Purkinje cell (primary cell): Measurements from ENCODE around the gene GARIN5A. TPM values are rescaled to one million over a fixed set of nuclear protein-coding genes. Genes with fewer than 3 reads are reported as not detected.

Experiments
- polyA plus RNA-seq: library from polyadenylated mRNA; unstranded; fragments of >200 nt; fragmentation: Nextera tagmentation; gene quantifications from 2 replicates; pipeline ENCODE4 v1.2.1, GENCODE V29; 2014

GARIN5A gene
- 9.0 and 14.5 TPM in 2 replicates for polyA plus RNA-seq

GRCh38 chr19:50476224-50476906 is at the start of gene GARIN5A, which contains the start of gene EMC10:
GARIN5A (minus strand) TSS chr19:50476848; CDS start chr19:50476388, 460 bp downstream.
EMC10 (plus strand) TSS chr19:50476507; CDS start chr19:50476545, 38 bp downstream.

GRCh38 chr19:50513746-50514345 is 37.2 kb upstream of the GARIN5A start, which contains the start of gene ASPDH:
ASPDH (minus strand) TSS chr19:50513913; CDS start chr19:50513823, 90 bp downstream.

GRCh38 chr19:50511069-50511822 is 34.6 kb upstream of the GARIN5A start, which contains the start of gene JOSD2:
JOSD2 (minus strand) TSS chr19:50511191; CDS start chr19:50510431, 760 bp downstream.

GRCh38 chr19:50432221-50433028 is 44.2 kb downstream of the GARIN5A start, which contains the start of gene MYBPC2:
MYBPC2 (plus strand) TSS chr19:50432892; CDS start chr19:50432954, 62 bp downstream.

GRCh38 chr19:50418176-50419021 is 58.2 kb downstream of the GARIN5A start, which contains the start of gene SPIB:
SPIB (plus strand) TSS chr19:50418938; CDS start chr19:50418963, 25 bp downstream.

Other genes with a start within 250 kb of the GARIN5A start
- gene KCNC3, start 147.5 kb downstream of the GARIN5A start, polyA plus RNA-seq = 6.7 and 9.1 TPM in 2 replicates
- gene NAPSA, start 111.2 kb downstream of the GARIN5A start, polyA plus RNA-seq = not detected in 2 replicates
- 1.1 and 2.3 TPM in 2 replicates for gene NR1H2, start 100.4 kb downstream of the GARIN5A start, polyA plus RNA-seq
- gene POLD1, start 92.5 kb downstream of the GARIN5A start, polyA plus RNA-seq = 1.2 TPM in 1 of 2 replicates, not detected in the other
- gene SPIB, start 57.9 kb downstream of the GARIN5A start, polyA plus RNA-seq = not detected in 2 replicates
- not detected in 2 replicates for gene MYBPC2, start 44.0 kb downstream of the GARIN5A start, polyA plus RNA-seq
- gene EMC10, start 341 bp downstream of the GARIN5A start, polyA plus RNA-seq = 14.6 and 15.6 TPM in 2 replicates
- gene JOSD2, start 34.3 kb upstream of the GARIN5A start, polyA plus RNA-seq = 3.7 and 3.8 TPM in 2 replicates
- gene ASPDH, start 37.1 kb upstream of the GARIN5A start, polyA plus RNA-seq = 21.7 and 23.2 TPM in 2 replicates
- gene LRRC4B, start 91.6 kb upstream of the GARIN5A start, polyA plus RNA-seq = 0.42 and 0.80 TPM in 2 replicates
- 1.3 and 2.3 TPM in 2 replicates for gene SYT3, start 163.0 kb upstream of the GARIN5A start, polyA plus RNA-seq
- not detected in 2 replicates for gene C19orf81, start 172.6 kb upstream of the GARIN5A start, polyA plus RNA-seq
- gene SHANK1, start 243.0 kb upstream of the GARIN5A start, polyA plus RNA-seq = 0.11 TPM in 2 replicates
- gene CLEC11A, start 246.5 kb upstream of the GARIN5A start, polyA plus RNA-seq = 2.5 and 6.0 TPM in 2 replicates